ENCODE measurements around the gene CSTF1. TPM values are rescaled to one million over a fixed set of nuclear protein-coding genes. Genes with fewer than 3 reads are reported as not detected.

The CSTF1 gene
- total and polyA plus RNA-seq, 2 donors (not counting 3 experiments of a cell fraction or from before 2014, with no cell fraction given) = 39.6 to 49.3 TPM

GRCh38 chr20:56423211-56423610 is 30.8 kb downstream of the CSTF1 start:
- H3K27me3 ChIP-seq (ENCODE audit: control insufficient read depth in 2 of 2, insufficient read depth in 2 of 2, low read length in 2 of 2) = peaks cover 31 to 32% of the 10 kb centered on the region in 2 experiments
- FAIRE-seq = no peak
- TF ChIP-seq EZH2 (IDR thresholded peaks at IDR 0.05; ENCODE audit: borderline replicate concordance, low read depth, low read length, severe bottlenecking) (no peak), MYC (IDR thresholded peaks at IDR 0.05; ENCODE audit: low read depth, low read length) (no peak)
- CTCF ChIA-PET = interaction anchor here (1.0 to 2.4 kb wide), 5 partner anchors 11 to 127 kb away, joined by 3 to 11 read pairs (median 5); partner anchors contain the start of genes AURKA, CASS4 and CSTF1
- no peaks in the 10 kb centered on the region for H3K9me1 ChIP-seq (replicated peaks; ENCODE audit: control insufficient read depth, extremely low read depth, insufficient read depth, low read length)
- H4K20me1 ChIP-seq (replicated peaks; ENCODE audit: control insufficient read depth, extremely low read depth, insufficient read depth, low read length) = no peaks in the 10 kb centered on the region
- POLR2A ChIA-PET = no interaction called here
- no peak overlapping the region for H3K9ac ChIP-seq (replicated peaks; ENCODE audit: extremely low read depth, insufficient read depth, low read length)
- dilution Hi-C loops (cut with MboI; ENCODE audit: extremely low pct_ligation_motif_present, low sequenced_read_pairs) = no loop called here
- no peak for DNase-seq (ENCODE audit: low read depth, low spot score)
- no peak overlapping the region for H3K27ac ChIP-seq (ENCODE audit: insufficient read depth, low read depth, low read length)
- no peak overlapping the region for H3K4me3 ChIP-seq (replicated peaks in 1 of 3; ENCODE audit: insufficient read depth in 1 of 3, low read depth in 1 of 3, low read length in 3 of 3)
- intact Hi-C loops (cut with micrococcal nuclease) = loop anchor here (2.0 kb wide), 1 partner anchor 22 kb away; no protein-coding TSS in a partner anchor
- H3K4me1 ChIP-seq (ENCODE audit: control insufficient read depth, extremely low read depth, insufficient read depth, low read length) = peaks cover 37% of the 10 kb centered on the region
- no peaks in the 10 kb centered on the region for H3K9me3 ChIP-seq (replicated peaks; ENCODE audit: control insufficient read depth, insufficient read depth, low read length)
- no peaks in the 10 kb centered on the region for H3K36me3 ChIP-seq (ENCODE audit: control insufficient read depth in 2 of 2, extremely low read depth in 1 of 2, insufficient read depth in 2 of 2, low read length in 2 of 2)
- H2AFZ ChIP-seq (ENCODE audit: low read depth, low read length) = no peak overlapping the region
- H3K79me2 ChIP-seq (ENCODE audit: control insufficient read depth, insufficient read depth, low read length) = no peaks in the 10 kb centered on the region
- no TSS peak for BruUV-seq (replicated peaks)
- peak overlapping the region; percentile 41 for H3K4me2 ChIP-seq (ENCODE audit: insufficient read depth, low read length)

- no peak overlapping the region for H3K4me3 ChIP-seq (replicated peaks in 1 of 3; ENCODE audit: insufficient read depth in 1 of 3, low read depth in 1 of 3, low read length in 3 of 3)
- peak; percentile 38 for FAIRE-seq
These were observed 31.4 kb downstream of the CSTF1 start for GRCh38 chr20:56423886-56424285.

More at GRCh38 chr20:56423886-56424285, 31.4 kb downstream of the CSTF1 start:
- Histone ChIP-seq H3K4me2 (ENCODE audit: insufficient read depth, low read length) (no peak overlapping the region), H3K79me2 (ENCODE audit: control insufficient read depth, insufficient read depth, low read length) (no peaks in the 10 kb centered on the region), H3K27me3 (ENCODE audit: control insufficient read depth in 2 of 2, insufficient read depth in 2 of 2, low read length in 2 of 2) (peaks cover 33 to 36% of the 10 kb centered on the region in 2 experiments), H3K9me1 (replicated peaks; ENCODE audit: control insufficient read depth, extremely low read depth, insufficient read depth, low read length) (no peaks in the 10 kb centered on the region), H3K9me3 (replicated peaks; ENCODE audit: control insufficient read depth, insufficient read depth, low read length) (no peaks in the 10 kb centered on the region), H3K27ac (ENCODE audit: insufficient read depth, low read depth, low read length) (no peak overlapping the region), H2AFZ (ENCODE audit: low read depth, low read length) (no peak overlapping the region), H3K36me3 (ENCODE audit: control insufficient read depth in 2 of 2, extremely low read depth in 1 of 2, insufficient read depth in 2 of 2, low read length in 2 of 2) (no peaks in the 10 kb centered on the region), H4K20me1 (replicated peaks; ENCODE audit: control insufficient read depth, extremely low read depth, insufficient read depth, low read length) (no peaks in the 10 kb centered on the region), H3K9ac (replicated peaks; ENCODE audit: extremely low read depth, insufficient read depth, low read length) (no peak overlapping the region), H3K4me1 (ENCODE audit: control insufficient read depth, extremely low read depth, insufficient read depth, low read length) (peaks cover 30% of the 10 kb centered on the region)
- dilution Hi-C loops (cut with MboI; ENCODE audit: extremely low pct_ligation_motif_present, low sequenced_read_pairs) (no loop called here), intact Hi-C loops (cut with micrococcal nuclease) (loop anchor here (2.0 kb wide), 1 partner anchor 23 kb away; no protein-coding TSS in a partner anchor)
- DNase-seq (ENCODE audit: low read depth, low spot score) = no peak
- TF ChIP-seq GATA2 (IDR thresholded peaks at IDR 0.05; ENCODE audit: insufficient read depth, insufficient read length, low read depth, low read length) = no peak
- no peak for TF ChIP-seq MYC (IDR thresholded peaks at IDR 0.05; ENCODE audit: low read depth, low read length)
- TF ChIP-seq POLR2A (IDR thresholded peaks at IDR 0.05; ENCODE audit: low read depth, low read length) = no peak
- no peak for TF ChIP-seq FOS (IDR thresholded peaks at IDR 0.05; ENCODE audit: borderline replicate concordance, insufficient read depth, low read length)
- TF ChIP-seq JUN (IDR thresholded peaks at IDR 0.05; ENCODE audit: borderline replicate concordance, insufficient read depth, insufficient read length, low read depth) = no peak
- TF ChIP-seq EZH2 (IDR thresholded peaks at IDR 0.05; ENCODE audit: borderline replicate concordance, low read depth, low read length, severe bottlenecking) = no peak
- TF ChIP-seq MAX (IDR thresholded peaks at IDR 0.05; ENCODE audit: insufficient read depth, insufficient read length) = no peak
- TF ChIP-seq POLR2AphosphoS5 (IDR thresholded peaks at IDR 0.05; ENCODE audit: insufficient read depth, low read depth, low read length) = no peak
- no peak for TF ChIP-seq CTCF (IDR thresholded peaks at IDR 0.05; ENCODE audit: extremely low read depth in 1 of 2, insufficient read depth in 1 of 2, low read depth in 1 of 2, low read length in 2 of 2)
- no TSS peak for BruUV-seq (replicated peaks)
- CTCF ChIA-PET = interaction anchor here (1.5 to 2.4 kb wide), 2 partner anchors 12 to 28 kb away, joined by 5 to 11 read pairs; partner anchors contain the start of gene CASS4
- POLR2A ChIA-PET = no interaction called here
